WI38 (cell line): Measurements from ENCODE around the gene CACNB2.

Experiments
- H3K4me3 ChIP-seq: 2 replicates; pipeline ENCODE4 v1.5.1; 2011; ENCODE audit warnings: low read depth, mild to moderate bottlenecking, control low read depth, low read length
- CTCF ChIP-seq: IDR thresholded peaks from 2 replicates; pipeline ENCODE4 v1.5.1; 2012; ENCODE audit warnings: low read depth, mild to moderate bottlenecking, control low read depth, low read length

CACNB2 gene

GRCh38 chr10:18497806-18498369 is 357.7 kb downstream of the CACNB2 start:
- no peak for TF ChIP-seq CTCF
- no peak overlapping the region for H3K4me3 ChIP-seq

- TF ChIP-seq CTCF: no peak
- H3K4me3 ChIP-seq: no peak overlapping the region
These were observed 358.8 kb downstream of the CACNB2 start for GRCh38 chr10:18498998-18499397.

DNA sequence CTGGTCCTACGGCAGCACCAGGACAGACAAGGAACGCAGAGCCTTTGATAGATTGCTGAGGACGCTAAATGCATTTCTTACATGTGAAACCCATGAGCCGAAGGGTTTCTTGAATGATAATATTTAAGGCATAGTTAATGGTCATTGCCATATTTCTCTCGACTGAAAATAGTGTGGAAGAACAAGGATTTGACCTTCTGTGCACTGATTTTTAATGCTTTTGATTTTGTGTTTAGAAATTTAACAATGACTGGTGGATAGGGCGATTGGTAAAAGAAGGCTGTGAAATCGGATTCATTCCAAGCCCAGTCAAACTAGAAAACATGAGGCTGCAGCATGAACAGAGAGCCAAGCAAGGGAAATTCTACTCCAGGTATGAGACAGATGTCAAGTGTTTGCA is 360.4 kb downstream of the CACNB2 start:
- no peak for TF ChIP-seq CTCF
- no peak overlapping the region for H3K4me3 ChIP-seq

GRCh38 chr10:18501198-18501597 is 361.0 kb downstream of the CACNB2 start:
- no peak for TF ChIP-seq CTCF
- 0 out of 2 replicates have a peak overlapping the region, but pooled peaks have one; percentile 16 for H3K4me3 ChIP-seq

DNA sequence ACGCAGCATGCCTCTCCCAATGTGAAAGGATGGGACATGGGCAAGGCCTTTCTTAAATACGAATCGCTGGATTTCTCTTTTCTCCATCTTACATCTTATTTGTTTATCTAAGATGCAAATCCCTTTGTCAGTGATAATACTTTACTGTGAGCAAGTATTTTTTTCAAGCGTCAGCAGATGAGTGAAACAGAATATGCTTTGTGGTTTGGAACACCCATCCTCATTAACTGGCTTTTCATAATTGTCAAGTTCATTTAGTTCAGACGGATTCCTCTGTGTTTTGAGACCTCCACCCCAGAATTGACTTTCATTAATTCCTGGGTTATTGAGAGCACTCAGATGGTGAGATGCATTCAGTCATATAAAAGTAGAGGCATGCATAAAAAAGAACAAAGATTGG is 361.4 kb downstream of the CACNB2 start:
- no peak overlapping the region for H3K4me3 ChIP-seq
- TF ChIP-seq CTCF: no peak

GRCh38 chr10:18504161-18504560 is 363.9 kb downstream of the CACNB2 start:
- no peak overlapping the region for H3K4me3 ChIP-seq
- TF ChIP-seq CTCF: no peak

DNA sequence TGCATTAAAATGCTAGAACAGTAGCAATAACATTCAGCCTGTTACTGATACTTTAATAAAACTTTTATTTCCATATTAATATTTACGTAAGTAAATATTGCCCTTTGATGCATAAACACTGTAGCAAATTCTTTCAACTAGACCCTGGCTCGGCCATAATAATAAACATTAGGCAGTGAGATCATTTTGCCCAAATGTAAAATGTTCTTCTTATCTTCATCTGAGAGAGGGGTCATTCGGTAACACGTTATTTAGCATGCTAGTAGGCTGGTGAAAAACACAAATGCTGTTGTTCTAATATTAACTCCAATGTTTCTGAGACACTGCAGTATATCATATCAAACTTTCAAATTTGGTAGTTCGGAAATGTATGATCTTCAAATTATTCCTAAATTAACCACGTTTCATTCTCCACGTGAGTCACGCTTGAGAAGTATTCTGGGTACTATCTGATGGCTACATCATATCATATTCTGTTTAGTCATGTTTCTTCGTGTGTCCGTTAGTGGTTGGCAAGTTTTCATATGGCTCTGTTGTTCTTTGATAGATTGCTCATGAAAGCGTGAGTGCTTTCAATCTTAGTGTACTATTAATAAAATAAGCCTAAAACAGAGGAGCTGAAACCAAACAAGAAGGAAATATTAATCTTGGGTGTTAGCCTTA is 365.4 kb downstream of the CACNB2 start:
- no peak for TF ChIP-seq CTCF
- H3K4me3 ChIP-seq: no peak overlapping the region
